Measurements from ENCODE around the gene AFAP1L1.
"Not testable (repeated sequence)": the region's sequence is repeated elsewhere in the genome, so short reads cannot be mapped to it uniquely, and the experiment has no call there.

Gene AFAP1L1

GRCh38 chr5:149262315-149262714 is 9.3 kb upstream of the AFAP1L1 start:
- DNase-seq: no peak

- peak; percentile 42 to 72 for DNase-seq
These were observed 7.1 kb upstream of the AFAP1L1 start for GRCh38 chr5:149264439-149265067.

DNA sequence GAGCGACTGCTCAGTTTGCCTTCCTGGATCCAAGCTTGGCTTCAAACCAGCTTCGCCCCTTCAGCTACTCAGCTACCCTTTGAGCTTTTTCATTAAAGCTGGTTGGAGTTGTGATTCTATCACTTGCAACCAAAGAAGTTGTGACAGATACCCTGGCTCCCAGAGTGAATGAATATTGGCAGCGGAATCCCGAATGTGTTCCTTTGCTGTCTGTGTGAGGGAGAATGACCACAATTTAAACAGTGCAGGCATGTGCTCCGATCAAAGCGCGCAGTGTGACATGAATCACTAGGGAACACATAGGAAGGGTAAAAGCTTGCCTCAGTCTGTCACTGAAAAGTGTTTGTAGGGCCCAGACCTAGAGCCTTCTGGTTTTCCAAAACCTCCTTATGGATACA is 6.6 kb upstream of the AFAP1L1 start:
- DNase-seq: no peak

GRCh38 chr5:149265597-149265996 is 6.1 kb upstream of the AFAP1L1 start:
- no peak for DNase-seq

DNA sequence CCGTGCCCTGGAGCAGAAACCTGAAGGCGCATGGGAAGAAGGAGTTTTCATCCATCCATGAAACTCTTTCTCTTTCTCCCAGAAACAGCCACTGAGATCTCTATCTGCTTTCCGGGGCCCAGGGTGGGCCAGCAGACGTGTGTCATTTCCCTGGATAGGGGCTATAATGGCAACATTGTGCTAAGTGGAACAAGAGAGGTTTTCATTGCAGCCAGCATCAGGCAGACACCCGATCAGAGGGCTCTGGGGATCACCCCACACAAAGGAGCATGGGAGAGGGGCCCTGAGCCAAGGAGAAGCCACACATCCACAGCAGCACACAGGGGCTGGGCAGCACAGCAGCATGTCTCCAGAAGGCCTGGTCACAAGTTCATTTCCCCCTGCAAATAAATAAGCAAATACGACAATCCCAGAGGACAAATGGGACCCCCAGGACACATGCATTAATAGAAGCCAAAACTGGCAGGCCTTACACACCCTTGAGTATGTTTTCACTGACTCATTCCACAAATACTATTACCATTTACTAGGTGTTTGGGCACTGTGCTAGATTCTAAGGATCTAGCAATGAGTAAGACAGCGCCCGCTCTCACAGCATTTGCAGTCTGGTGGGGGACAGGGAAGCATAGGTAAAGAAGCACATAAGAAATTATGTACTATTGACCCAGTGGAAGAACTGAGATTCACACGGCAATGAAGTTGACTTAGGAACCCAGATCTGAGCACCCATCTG is 4.3 kb upstream of the AFAP1L1 start:
- no peak for DNase-seq

GRCh38 chr5:149268928-149269557 is 2.6 kb upstream of the AFAP1L1 start:
- peak in 1 of 2 experiments; percentile 19 for DNase-seq

- DNase-seq: no peak
These were observed 404 bp upstream of the AFAP1L1 start for GRCh38 chr5:149271195-149271715.

DNA sequence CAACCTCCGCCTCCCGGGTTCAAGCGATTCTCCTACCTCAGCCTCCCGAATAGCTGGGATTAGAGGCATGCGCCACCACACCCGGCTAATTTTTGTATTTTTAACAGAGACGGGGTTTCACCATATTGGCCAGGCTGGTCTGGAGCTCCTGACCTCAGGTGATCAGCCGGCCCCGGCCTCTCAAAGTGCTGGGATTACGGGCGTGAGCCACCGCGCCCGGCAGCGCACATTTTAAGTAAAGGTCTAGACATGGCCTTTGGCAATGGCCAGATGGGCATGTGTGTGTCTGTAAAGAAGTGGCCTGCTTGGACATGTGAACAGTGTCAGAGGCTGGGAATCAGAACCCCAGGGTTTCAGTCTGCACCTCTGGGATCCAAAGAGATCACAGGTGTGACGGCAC is 1.1 kb downstream of the AFAP1L1 start:
- DNase-seq: not testable (repeated sequence)

GRCh38 chr5:149273237-149273636 is 1.6 kb downstream of the AFAP1L1 start:
- DNase-seq: no peak

DNA sequence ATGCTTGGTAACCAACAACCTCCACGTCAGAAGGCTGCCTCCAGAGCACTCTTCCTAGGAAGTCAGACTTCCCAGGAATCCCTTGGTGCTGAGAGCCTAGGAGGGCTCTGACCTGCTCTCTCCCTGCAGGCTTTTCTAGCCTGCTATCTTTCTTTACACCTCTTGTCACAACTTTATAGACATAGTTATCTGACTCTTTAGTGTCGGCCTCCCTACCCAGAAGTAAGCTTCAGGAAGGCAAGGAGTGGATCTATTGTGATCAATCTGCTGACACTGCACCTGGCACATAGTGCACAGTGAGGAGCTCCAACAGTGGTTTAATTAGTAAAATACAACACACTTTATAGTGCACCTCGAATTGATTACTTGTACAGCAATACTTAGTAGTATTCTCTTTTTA is 2.3 kb downstream of the AFAP1L1 start:
- no peak for DNase-seq

DNA sequence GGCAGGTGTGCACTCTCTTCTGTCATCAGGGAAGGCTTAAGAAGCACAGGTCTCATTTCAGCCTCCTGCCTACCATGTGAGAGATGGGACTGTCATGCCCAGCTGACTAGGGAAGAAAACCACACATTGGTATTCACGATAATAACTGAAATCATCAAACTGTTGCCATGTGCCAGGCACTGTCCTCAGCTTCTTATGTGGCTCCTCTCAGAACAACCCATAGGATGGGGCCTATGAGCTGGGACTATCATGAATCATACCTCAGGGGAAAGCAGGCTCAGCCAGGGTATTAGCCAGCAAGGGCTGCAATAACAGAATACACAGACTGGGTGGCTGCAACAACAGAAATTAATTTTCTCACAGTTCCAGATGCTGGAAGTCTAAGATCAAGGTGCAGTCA is 3.3 kb downstream of the AFAP1L1 start:
- no peak for DNase-seq

DNA sequence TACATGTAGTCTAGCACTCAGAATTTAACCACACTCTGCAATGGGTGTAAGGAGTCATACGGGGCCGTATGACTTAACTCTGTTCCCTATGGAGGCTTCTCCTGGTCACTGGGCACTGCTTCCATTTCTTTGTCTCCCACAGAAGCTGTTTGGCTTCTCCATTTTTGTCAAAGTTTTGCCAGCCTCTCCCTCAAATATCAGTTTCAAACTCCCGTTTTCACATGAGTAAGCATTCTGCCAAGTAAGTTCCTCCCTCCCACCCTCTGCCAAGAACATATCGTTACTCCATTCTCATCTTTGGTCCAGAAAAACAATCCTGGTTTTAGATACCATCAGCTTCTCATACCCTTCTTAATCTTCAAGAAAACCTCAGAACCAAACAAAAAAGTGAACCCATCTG is 6.1 kb downstream of the AFAP1L1 start:
- no peak for DNase-seq

DNA sequence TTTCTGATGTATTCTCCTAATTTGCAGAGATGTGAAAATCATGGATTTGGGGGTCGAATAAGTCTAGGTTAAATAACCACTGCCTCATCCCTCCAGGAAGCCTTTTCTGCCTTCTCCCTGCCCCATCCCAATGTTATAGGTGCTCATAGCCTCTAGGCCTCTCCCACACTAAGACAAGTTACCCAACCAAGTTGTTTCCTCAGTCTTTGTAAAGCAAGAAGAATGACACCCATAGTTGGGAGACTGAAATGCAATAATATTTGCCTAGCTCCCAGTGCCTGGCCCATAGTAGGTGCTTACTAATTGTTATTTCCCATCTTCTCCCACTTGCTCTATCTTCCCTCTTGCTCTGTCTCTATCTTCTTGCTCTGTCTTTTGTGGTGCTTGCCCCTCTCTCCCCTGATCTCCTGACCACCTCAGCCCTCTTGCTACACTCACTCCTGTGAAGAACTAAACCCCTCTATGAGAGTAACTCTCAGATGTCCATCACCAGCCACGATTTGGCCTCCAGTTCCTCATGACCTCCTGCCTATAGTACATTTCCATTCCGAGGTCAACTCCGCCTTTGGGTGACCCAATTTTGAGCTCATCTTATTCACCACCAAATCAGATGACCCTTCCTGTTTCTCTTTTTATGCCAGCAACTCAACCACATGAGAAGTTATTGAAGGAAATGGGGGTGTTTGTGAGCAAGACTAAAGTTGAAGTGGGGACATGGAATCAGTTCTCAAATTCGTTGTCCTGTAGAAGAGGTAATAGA is 7.0 kb downstream of the AFAP1L1 start:
- no peak for DNase-seq

DNA sequence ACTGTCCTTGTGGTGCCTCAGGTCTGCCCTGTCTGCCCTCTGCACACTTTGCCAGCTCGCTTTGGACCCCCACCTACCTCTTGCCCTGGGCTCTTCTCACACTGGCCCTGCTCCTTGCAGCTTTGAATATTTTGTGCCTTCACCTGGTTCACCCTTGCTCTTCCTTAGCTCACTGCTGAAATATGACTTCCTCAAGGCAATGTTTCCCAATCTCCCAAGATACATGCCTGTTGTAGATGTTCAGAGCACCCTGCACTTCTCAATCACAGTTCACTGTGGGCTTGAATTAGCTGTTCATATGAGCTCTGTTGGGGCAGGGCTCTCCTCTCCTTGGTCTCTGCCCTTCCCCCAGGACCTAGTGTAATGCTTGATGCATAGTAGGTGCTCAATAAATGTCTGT is 8.0 kb downstream of the AFAP1L1 start:
- no peak for DNase-seq

- DNase-seq: no peak
These were observed 8.5 kb downstream of the AFAP1L1 start for GRCh38 chr5:149280124-149280523.

DNA sequence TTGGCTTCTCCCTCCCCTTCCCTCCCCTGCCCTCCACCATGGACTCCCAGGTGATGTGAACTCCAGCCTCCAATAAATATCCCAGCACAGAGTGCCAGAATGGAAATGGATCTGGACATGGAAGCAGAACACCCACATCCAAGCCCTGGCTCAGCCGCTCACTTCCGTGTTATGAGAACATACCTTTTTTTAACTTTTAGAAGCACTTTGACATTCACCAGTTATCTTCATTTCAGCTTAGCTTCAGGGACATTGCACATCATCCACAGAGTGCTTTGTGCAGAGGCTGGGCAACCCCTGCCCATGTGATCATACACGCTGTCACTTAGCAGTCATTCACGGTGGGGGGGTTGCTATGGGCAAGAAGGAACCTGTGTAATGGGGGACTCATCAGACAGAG is 9.1 kb downstream of the AFAP1L1 start:
- no peak for DNase-seq

GRCh38 chr5:149282027-149282965 is 10.6 kb downstream of the AFAP1L1 start:
- DNase-seq: no peak

DNA sequence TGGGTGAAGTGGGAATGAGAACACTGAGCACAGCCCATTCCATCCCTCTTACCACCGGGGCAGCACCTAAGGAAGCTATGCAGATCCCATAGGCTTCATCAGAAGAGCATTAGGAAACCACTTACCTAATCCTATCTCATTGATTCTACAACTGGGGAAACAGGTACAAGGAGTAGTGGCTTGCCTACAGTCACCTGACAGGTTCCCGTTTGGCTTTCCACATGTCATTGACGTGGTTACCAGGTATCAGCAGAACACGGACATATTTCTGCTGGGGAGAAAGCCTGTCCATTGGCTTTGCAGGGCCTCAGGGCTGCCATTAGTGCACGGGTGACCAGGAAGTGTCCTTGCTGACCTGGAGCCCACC is 11.3 kb downstream of the AFAP1L1 start:
- no peak for DNase-seq

- DNase-seq: peak; percentile 50 to 66
These were observed 12.2 kb downstream of the AFAP1L1 start for GRCh38 chr5:149283626-149284480.

DNA sequence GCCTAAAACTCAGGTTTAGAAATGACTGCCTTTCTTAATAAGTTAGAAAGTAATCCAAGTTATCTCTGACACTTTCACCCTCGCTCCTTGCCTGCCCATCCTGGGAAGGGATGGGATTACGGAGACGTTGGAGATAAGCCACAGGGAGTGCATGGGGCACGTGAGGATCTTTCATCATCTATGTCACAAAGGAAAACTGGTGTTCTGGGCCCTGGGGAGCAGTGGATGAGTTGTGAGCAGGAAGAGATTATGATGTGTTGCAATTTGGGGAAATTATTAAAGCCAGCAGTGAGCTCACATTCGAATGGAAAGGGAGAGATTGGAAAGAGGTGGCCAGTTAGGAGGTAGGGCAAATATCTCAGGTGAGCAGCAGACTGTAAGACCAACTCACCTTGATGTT is 12.8 kb downstream of the AFAP1L1 start:
- peak in 1 of 2 experiments; percentile 71 for DNase-seq

- DNase-seq: no peak
These were observed 13.5 kb downstream of the AFAP1L1 start for GRCh38 chr5:149285153-149285552.
